IPS DF 4.7 (cell line): ENCODE data around the gene RNF157.
A peak's percentile ranks its signal among the peaks of the same experiment; 100 is the strongest.
"Not testable (repeated sequence)": the region's sequence is repeated elsewhere in the genome, so short reads cannot be mapped to it uniquely, and the experiment has no call there.

ENCODE experiments used
- DNase-seq: peaks from one replicate; pipeline ENCODE4 v3.0.0-alpha.2; 2013; ENCODE audit warnings: low spot score; ENCODE audit errors: extremely low read depth

The RNF157 gene

GRCh38 chr17:76270770-76271668 is 30.7 kb upstream of the RNF157 start:
- no peak for DNase-seq

GRCh38 chr17:76270127-76270592 is 29.9 kb upstream of the RNF157 start:
- no peak for DNase-seq

GRCh38 chr17:76268991-76269981 is 29.0 kb upstream of the RNF157 start:
- no peak for DNase-seq

- no peak for DNase-seq
Observed at GRCh38 chr17:76268015-76268749, 27.9 kb upstream of the RNF157 start.

- DNase-seq = not testable (repeated sequence)
Observed at GRCh38 chr17:76267581-76268001, 27.3 kb upstream of the RNF157 start.

- no peak for DNase-seq
Observed at GRCh38 chr17:76267051-76267576, 26.8 kb upstream of the RNF157 start.

- DNase-seq = no peak
Observed at GRCh38 chr17:76266244-76266938, 26.1 kb upstream of the RNF157 start.

- DNase-seq = no peak
Observed at GRCh38 chr17:76265624-76266243, 25.4 kb upstream of the RNF157 start.

- peak; percentile 87 for DNase-seq
Observed at GRCh38 chr17:76264755-76265623, 24.7 kb upstream of the RNF157 start, which contains the start of gene UBALD2. Gene UBALD2 (plus strand): TSS chr17:76265348. CDS start chr17:76265506, 158 bp downstream.

- DNase-seq = no peak
Observed at GRCh38 chr17:76264425-76264754, 24.1 kb upstream of the RNF157 start.

- DNase-seq = no peak
Observed at GRCh38 chr17:76263896-76264295, 23.6 kb upstream of the RNF157 start.

- no peak for DNase-seq
Observed at GRCh38 chr17:76262732-76263344, 22.5 kb upstream of the RNF157 start.

GRCh38 chr17:76261421-76262215 is 21.3 kb upstream of the RNF157 start:
- DNase-seq = no peak

- no peak for DNase-seq
Observed at GRCh38 chr17:76260669-76261068, 20.4 kb upstream of the RNF157 start.

- no peak for DNase-seq
Observed at GRCh38 chr17:76260220-76260619, 19.9 kb upstream of the RNF157 start.

- DNase-seq = not testable (repeated sequence)
Observed at GRCh38 chr17:76256430-76257050, 16.2 kb upstream of the RNF157 start.

GRCh38 chr17:76255801-76256429 is 15.6 kb upstream of the RNF157 start:
- DNase-seq = no peak
